Activated T-helper 1 cell treated with Interleukin-2 at 50 U/mL for 16 hours (primary cell): ENCODE results near the gene KRTCAP3.
"Not testable (repeated sequence)": the region's sequence is repeated elsewhere in the genome, so short reads cannot be mapped to it uniquely, and the experiment has no call there.

Source experiments
- DNase-seq: peaks from one replicate; pipeline ENCODE4 v3.0.0-alpha.2; 2020; ENCODE audit warnings: low read depth

KRTCAP3 gene

GRCh38 chr2:27441958-27442919 lies at the start of gene KRTCAP3:
KRTCAP3 (plus strand) TSS chr2:27442381; CDS start chr2:27442413, 32 bp downstream.
- DNase-seq: peak; percentile 58

- DNase-seq: no peak
Measured at GRCh38 chr2:27393225-27393624, 49.0 kb upstream of the KRTCAP3 start.

- no peak for DNase-seq
Measured at GRCh38 chr2:27398962-27399361, 43.2 kb upstream of the KRTCAP3 start.

DNA sequence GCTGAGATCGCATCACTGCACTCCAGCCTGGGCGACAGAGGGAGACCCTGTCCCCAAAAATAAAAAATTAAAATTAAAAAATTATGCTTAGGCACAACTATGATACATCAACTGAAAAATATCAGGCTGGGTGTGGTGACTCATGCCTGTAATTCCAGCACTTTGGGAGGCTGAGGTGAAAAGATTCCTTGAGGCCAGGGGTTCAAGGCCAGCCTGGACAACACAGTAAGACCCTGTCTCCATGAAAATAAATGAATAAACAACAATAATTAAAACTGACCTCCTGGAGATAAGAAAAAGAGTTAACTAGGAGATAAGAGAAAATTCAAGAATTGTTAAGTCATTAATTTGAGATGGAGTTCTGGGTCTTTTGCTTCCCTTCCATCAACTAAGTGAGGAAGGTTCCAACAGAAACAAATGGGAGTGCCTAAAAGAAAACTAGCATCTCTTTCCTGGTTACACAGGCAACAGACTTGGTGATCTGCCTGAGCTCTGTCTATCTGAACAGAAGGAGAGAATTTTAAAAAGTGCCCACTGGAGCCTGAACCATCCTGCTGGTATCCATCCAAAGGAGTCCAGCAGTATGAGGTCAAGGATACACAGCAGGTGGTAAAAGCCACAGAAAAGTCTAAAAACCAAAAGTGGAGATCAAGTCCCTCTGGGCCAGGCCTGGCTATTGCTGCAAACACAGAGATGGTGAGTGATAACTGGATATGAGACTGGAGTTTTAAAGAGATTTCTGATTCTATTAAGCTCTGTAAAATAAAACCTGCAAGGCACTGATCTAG lies 41.6 kb upstream of the KRTCAP3 start:
- DNase-seq: no peak

DNA sequence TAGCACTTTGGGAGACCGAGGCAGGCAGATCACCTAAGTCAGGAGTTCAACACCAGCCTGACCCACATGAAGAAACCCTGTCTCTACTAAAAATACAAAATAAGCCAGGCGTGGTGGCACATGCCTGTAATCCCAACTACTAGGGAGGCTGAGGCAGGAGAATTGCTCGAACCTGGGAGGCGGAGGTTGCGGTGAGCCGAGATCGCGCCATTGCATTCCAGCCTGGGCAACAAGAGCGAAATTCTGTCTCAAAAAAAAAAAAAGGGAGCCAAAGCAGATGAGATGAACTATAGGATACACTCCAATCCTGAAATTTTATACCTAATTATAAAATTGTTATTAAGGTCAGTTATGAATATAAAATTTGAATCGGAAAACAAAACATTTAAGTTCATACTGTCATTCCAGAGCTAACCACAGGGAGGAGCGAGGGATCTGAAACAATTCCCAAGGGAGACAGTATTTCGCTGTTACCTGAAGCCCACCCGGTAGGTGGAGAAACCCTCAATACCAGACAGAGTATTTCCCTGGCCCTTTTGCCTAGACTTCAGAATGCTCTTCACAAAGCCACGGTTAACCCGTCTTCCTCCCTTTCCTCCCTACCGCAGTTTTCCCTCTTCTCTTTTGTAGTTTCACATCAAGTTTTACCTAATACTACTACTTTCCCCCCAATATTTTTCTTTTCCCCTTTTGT lies 34.2 kb upstream of the KRTCAP3 start:
- DNase-seq: no peak

DNA sequence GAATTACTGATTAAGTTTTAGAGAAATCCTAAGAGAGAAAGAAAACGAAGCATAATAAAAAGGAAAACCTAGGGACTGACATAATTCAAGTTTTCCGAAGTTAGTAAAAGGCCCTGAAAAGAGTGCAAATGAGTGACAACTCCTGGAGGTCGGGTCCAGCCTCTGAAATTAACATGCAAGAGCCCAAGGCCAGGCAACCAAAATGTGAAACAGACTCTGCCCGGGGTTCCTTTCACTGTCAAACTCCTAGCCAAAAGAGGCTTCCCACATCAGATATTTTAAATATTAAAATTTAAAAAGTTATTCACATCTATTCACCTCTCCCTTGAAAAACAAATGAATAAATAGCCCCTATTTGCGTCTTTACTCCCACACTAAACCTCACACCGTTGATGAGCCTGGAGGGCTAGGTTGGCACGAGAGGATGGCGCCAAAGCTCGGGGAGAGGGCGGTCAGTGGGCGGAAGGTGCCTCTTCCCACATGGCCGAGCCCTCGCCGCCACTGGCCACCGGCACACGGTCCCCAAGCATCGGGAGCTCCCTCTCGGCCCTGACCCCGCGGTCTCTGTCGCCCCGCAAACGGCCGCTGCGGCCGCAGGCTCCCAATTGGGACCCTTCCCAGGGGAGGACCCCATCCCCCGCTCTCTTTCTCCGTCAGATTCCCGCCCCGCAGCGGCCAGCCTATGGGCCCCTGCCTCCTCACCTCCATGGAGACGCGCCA lies 33.4 kb upstream of the KRTCAP3 start:
- peak; percentile 2 for DNase-seq

DNA sequence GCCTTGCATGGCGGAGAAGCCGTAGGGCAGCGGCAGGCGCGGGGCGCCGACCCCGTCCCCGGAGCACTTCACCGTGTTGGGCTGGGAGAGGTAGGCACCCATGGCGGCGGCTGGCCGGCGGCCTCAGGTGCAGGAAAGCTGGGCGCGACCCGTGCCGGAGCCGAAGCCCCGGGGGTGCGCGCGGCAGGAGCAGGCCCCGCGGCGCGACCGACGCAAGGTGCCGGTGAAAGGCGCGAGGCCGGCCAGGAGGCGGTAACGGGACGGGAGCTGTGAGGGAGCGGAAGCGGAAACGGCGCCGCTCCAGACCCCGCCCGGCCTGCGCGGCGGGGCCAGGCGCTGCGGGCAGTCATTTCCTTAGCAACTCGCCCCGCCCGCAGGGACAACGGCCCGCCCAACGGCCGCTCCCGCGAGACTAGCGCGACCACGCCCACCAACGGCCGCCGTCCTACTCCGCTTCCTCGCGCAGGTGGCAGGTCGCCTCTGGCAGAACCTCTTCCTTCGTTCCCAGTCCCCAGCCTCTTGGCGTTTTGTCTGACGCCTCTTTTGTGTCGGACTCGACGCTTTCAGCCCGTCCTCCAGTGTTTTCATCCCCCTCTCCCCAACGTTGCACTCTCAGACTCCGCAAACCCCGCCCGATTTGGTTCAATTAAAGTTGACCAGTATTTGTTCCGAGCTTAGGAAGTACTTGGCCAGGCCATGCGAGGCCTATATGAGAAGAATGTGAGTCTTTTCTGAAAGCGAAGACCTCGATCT lies 32.7 kb upstream of the KRTCAP3 start, which contains the start of gene PPM1G:
Gene PPM1G, minus strand, starts transcription at position 271 of the 753 bp plus-strand sequence. Its CDS starts 169 bp downstream, at position 102.
- DNase-seq: peak; percentile 96

DNA sequence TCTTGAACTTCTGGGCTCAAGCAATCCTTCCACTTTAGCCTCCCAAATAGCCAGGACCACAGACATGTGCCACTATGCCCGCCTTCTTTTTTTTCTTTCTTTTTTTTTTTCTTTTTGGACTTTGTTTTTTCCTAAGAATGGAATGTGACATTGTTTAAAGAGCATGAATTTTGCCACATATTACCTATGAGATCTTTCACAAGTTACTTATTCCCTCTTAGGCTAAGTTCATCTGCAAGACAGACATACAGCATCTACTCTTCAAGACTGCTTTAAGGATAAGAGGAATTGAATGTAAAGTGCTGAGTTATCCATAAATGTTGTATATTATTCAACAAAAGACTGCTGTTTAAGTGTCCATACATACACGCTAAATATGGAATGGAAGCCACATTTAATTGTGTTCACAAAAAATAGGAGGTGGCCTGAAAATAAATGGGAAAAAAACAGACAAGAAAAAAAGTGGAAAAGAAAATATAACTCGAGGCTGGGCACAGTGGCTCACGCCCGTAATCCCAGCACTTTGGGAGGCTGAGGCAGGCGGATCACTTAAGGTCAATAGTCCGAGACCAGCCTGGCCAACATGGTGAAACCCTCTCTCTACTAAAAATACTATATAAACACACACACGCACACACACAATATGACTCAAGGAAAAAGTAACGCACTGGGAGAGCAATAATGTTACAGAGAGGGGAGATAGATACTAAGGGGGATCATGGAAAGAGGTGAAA lies 29.6 kb upstream of the KRTCAP3 start:
- no peak for DNase-seq

GRCh38 chr2:27416151-27416550 lies 26.0 kb upstream of the KRTCAP3 start:
- DNase-seq: no peak

GRCh38 chr2:27420996-27421395 lies 21.2 kb upstream of the KRTCAP3 start:
- no peak for DNase-seq

- no peak for DNase-seq
Measured at GRCh38 chr2:27421660-27422250, 20.4 kb upstream of the KRTCAP3 start.

GRCh38 chr2:27422958-27423357 lies 19.2 kb upstream of the KRTCAP3 start:
- no peak for DNase-seq

DNA sequence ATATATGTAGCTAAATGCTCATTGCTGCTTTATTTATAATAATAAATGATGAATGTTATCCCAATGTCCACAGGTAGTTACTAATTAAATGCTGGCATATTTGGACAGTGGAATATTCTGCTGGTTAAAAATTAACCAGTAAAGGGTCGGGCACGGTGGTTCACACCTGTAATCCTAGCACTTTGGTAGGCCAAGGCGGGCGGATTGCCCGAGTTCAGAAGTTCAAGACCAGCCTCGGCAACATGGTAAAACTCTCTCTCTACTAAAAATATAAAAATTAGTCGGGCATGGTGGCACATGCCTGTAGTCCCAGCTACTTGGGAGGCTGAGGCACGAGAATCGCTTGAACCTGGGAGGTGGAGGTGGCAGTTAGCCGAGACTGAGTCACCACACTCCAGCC lies 17.1 kb upstream of the KRTCAP3 start:
- DNase-seq: not testable (repeated sequence)

- DNase-seq: no peak
Measured at GRCh38 chr2:27427863-27428212, 14.3 kb upstream of the KRTCAP3 start.

DNA sequence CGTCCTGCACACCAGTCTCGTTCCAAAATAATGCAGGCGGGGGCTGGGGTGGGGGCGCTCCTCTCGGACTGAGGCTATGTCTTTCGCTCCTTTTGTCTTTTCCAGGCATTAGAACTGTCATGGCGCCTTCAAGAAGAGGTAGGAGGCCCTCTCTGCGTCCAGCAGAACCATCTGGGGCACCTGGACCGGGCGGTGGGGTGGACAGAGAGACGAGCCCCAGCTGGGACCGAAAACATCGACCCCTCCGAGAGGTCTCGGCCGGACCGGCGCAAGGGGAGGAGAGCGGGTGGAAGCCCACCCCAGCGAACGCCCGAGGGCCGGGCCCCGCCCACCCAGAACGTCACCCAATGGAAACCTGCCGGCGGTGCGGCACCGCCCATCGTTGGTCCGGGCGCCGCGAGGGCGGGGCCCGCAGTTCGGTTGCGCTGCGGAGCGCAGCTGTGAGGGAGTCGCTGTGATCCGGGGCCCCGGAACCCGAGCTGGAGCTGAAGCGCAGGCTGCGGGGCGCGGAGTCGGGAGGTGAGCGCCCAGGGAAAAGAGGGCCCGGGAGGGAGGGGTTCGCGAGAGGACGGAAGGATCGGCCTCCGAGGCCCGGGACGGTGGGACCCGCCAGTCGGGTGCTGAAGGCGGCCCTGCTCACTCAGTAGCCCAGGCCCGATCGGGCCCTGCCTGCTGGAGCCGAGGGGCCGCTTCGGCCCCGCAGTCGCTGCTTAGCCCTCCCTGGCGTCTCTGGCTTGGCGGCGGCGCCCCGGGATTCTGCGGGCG lies 13.8 kb upstream of the KRTCAP3 start, which contains the start of gene NRBP1:
Gene NRBP1, plus strand, starts transcription at position 419 of the 765 bp plus-strand sequence. CDS start 4,643 bp downstream, outside the sequence.
- DNase-seq: peak; percentile 85

DNA sequence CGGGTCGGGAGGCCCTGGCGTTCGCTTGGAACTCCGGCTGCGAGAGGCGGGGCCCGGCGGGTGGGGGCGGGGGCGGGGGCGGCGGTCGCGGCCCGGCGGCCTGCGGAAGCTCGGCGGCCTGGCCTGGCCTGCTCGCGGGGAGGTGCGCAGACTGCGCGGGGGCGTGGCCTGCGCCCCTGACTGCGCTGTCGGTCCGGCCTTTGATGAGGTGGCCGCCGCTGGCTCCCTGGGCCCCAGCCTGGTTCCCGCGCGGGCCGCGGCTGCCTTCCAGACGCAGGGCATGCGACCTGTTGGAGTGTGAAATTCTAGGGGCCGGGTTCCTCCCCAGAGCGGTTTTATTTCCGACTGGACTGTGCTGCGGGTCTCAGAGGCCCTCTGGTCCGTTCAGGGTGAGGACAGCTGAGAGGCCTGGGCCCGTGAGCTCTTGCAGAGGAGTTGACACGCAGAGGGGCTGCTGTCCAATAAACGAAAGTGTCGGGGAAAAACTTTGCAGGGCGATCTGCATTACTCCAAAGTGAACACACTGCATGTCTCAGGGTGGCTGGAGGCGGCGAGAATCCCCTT lies 13.1 kb upstream of the KRTCAP3 start:
- peak; percentile 62 for DNase-seq

GRCh38 chr2:27431395-27431794 lies 10.8 kb upstream of the KRTCAP3 start:
- DNase-seq: no peak

- no peak for DNase-seq
Measured at GRCh38 chr2:27435628-27436027, 6.6 kb upstream of the KRTCAP3 start.
